K562 (cell line): ENCODE measurements around the gene VSIG4. TPM values are rescaled to one million over a fixed set of nuclear protein-coding genes. Genes with fewer than 3 reads are reported as not detected.

Experiments used
- AFF1 ChIP-seq, 2 experiments: fragments of 450-650 bp; IDR thresholded peaks; 2 replicates each; pipeline ENCODE4 v1.6.1; 2018; ENCODE audit warnings: mild to moderate bottlenecking in 2 of 2, low read depth in 1 of 2; ENCODE audit not compliant: partially characterized antibody in 2 of 2
- CCNT2 ChIP-seq: IDR thresholded peaks from 2 replicates; pipeline ENCODE4 v1.6.1; 2011; ENCODE audit warnings: borderline replicate concordance, low read depth, mild to moderate bottlenecking, moderate library complexity, mixed read lengths, low read length; ENCODE audit not compliant: insufficient read length; ENCODE audit errors: extremely low read depth
- CEBPB ChIP-seq: fragments of 450-650 bp; IDR thresholded peaks from 2 replicates; pipeline ENCODE4 v1.6.1; 2016; ENCODE audit warnings: missing genetic modification characterization, missing compliant biosample characterization
- FOS ChIP-seq: IDR thresholded peaks from 3 replicates; pipeline ENCODE4 v1.6.1; 2011; ENCODE audit not compliant: insufficient read length; ENCODE audit errors: extremely low read depth
- FOXO4 ChIP-seq: fragments of 450-650 bp; formaldehyde crosslinking; IDR thresholded peaks from 2 replicates; pipeline ENCODE4 v1.4.0; 2020; ENCODE audit warnings: mild to moderate bottlenecking, moderate library complexity
- HSF4 ChIP-seq: fragments of 250-450 bp; sonication (Bioruptor Pico); IDR thresholded peaks from 2 replicates; pipeline ENCODE4 v2.1.2; 2022; ENCODE audit warnings: mild to moderate bottlenecking, moderate library complexity, borderline replicate concordance
- MAFK ChIP-seq: IDR thresholded peaks from 2 replicates; pipeline ENCODE4 v1.6.1; 2011; ENCODE audit warnings: low read length, improper control_type of control experiment
- MEIS2 ChIP-seq: fragments of 450-650 bp; IDR thresholded peaks from 2 replicates; pipeline ENCODE4 v1.6.1; 2014; ENCODE audit warnings: mild to moderate bottlenecking; ENCODE audit not compliant: partially characterized antibody
- MTA2 ChIP-seq: fragments of 450-650 bp; IDR thresholded peaks from 2 replicates; pipeline ENCODE4 v1.6.1; 2016; ENCODE audit warnings: low read depth
- PHB2 ChIP-seq: fragments of 450-650 bp; IDR thresholded peaks from 2 replicates; pipeline ENCODE4 v1.6.1; 2017; ENCODE audit warnings: low read depth
- PKNOX1 ChIP-seq: fragments of 450-650 bp; IDR thresholded peaks from 2 replicates; pipeline ENCODE4 v1.6.1; 2016
- SMARCE1 ChIP-seq: fragments of 450-650 bp; IDR thresholded peaks from 2 replicates; pipeline ENCODE4 v1.7.1; 2016; ENCODE audit warnings: mild to moderate bottlenecking
- THAP12 ChIP-seq: fragments of 250-450 bp; sonication (Bioruptor Pico); IDR thresholded peaks from 2 replicates; pipeline ENCODE4 v1.9.0; 2021; ENCODE audit warnings: mild to moderate bottlenecking, inconsistent platforms
- ZC3H11A ChIP-seq: IDR thresholded peaks from 2 replicates; pipeline ENCODE4 v1.6.1; 2012; ENCODE audit warnings: low read depth, low read length, improper control_type of control experiment
- ZMIZ1 ChIP-seq, 2 experiments: fragments of 150-350 bp in 1 of 2; IDR thresholded peaks; 2 replicates each; pipeline ENCODE4 v1.6.1; 2012 to 2016; ENCODE audit warnings: low read depth in 2 of 2, low read length in 2 of 2, mild to moderate bottlenecking in 1 of 2, moderate library complexity in 1 of 2
- polyA plus RNA-seq, 8 experiments: library from polyadenylated mRNA; depleted of rRNA in 4 of 8; stranded (reverse) in 5 of 8; unstranded in 3 of 8; fragments of >200 nt; fragmentation: Nextera tagmentation in 2 of 8; fragmentation: Illumina TruSeq in 1 of 8; extraction: Ambion mirVana in 2 of 8; extraction: Trizol in 1 of 8; gene quantifications; 2 replicates each; pipeline versions ENCODE4 v1.2.1 to v1.2.3, GENCODE V29; 2011 to 2014; ENCODE audit warnings: inconsistent platforms in 1 of 8, missing spikeins in 1 of 8
- total RNA-seq, 7 experiments: library from RNA; depleted of rRNA in 6 of 7; stranded (reverse); fragments of >200 nt in 6 of 7; fragmentation: Illumina TruSeq in 2 of 7; extraction: Trizol in 2 of 7; gene quantifications; 2 replicates each; pipeline versions ENCODE4 v1.2.1 to v1.2.3, GENCODE V29; 2011 to 2021; ENCODE audit warnings: low replicate concordance in 1 of 7

VSIG4 gene
- total and polyA plus RNA-seq, 9 of the 15 experiments (the other 6 are each of a cell fraction or from before 2014, with no cell fraction given): 0.22 to 1.6 (median 0.46) TPM; not detected in 1

GRCh38 chrX:66008328-66008970 is 31.4 kb downstream of the VSIG4 start (continued):
- peak in 1 of 2 experiments; percentile 34 for TF ChIP-seq AFF1 (IDR thresholded peaks at IDR 0.05; ENCODE audit: low read depth in 1 of 2, partially characterized antibody in 2 of 2)
- peak; percentile 14; the same call in 1 of the 2 replicates for TF ChIP-seq SMARCE1
- no peak for TF ChIP-seq HSF4 (CRISPR knock-in tag)
- peak; percentile 64 for TF ChIP-seq MTA2
- TF ChIP-seq CEBPB (tag): no peak; the same call in 1 of the 2 replicates
- TF ChIP-seq THAP12: no peak
- no peak for TF ChIP-seq FOXO4 (CRISPR knock-in tag)
- peak; percentile 26 for TF ChIP-seq CCNT2
- no peak for TF ChIP-seq MAFK
- no peak for TF ChIP-seq ZC3H11A
- TF ChIP-seq FOS: no peak
- TF ChIP-seq PKNOX1: peak; percentile 56
- peak in 1 of 2 experiments; percentile 63; a peak in 2 of 4 replicates for TF ChIP-seq ZMIZ1 (IDR thresholded peaks at IDR 0.05; ENCODE audit: low read depth in 2 of 2, low read length in 2 of 2)
- TF ChIP-seq PHB2: peak; percentile 62; the same call in 1 of the 2 replicates
- TF ChIP-seq MEIS2: peak; percentile 86
